Middle frontal gyrus (tissue), 1 donor: ENCODE measurements around the gene IQGAP2.

Experiments
- DNase-seq: peaks from one replicate; pipeline ENCODE4 v3.0.0-alpha.2; 2015; ENCODE audit warnings: low spot score; ENCODE audit errors: extremely low spot score

Gene IQGAP2

DNA sequence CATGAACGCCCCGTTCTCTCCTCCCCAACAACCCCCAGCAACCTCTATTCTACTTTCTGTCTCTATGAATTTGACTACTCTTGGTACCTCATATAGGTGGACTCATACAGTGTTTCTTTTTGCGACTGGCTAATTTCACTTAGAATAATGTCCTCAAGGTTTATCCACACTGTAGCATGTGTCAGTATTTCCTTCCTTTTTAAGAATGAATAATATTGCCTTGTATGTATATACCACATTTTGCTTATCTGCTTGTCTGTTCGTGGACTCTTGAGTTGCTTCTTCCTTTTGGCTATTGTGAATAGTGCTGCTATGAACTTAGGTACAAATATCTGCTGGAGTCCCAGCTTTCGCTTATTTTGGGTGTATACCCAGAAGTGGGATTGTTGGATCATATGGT, 42.7 kb downstream of the IQGAP2 start:
- no peak for DNase-seq

DNA sequence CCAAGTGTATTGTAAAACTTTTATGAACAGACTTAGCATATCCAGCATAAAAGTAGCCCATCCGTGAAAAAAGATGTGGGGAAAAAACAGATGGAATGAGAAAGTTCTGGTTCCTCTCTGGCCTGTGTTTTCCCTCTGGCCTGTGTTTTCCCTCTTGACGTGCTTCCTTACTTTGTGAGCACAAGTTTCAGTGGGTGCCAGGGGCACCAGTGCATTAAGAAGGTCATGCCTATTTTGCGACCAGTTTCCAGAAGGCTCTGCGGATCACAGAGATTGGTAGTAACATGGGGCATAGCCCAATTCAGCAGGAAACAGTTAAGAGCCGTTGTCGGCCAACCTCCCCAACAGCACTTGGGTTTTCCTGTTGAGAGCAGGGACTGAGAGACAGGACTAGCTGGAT, 43.7 kb downstream of the IQGAP2 start:
- no peak for DNase-seq

DNA sequence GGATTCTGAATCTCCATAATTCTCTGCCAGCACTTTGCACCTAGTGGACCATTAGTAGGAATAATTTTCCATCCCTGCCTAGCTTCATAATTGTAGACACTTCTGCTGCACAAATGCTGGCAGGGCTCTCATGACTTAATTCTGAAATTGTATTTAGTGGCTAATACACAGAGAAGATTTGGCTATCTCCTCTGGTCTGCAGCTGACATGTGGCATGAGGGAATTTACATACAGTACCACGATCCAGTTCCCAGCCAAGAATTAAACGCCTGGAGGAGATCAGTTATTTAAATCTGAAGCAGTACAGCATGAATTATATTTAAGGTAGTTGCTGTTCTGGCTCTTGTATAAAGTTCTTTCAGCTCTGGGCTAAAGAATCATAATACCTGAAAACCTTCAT, 46.5 kb downstream of the IQGAP2 start:
- DNase-seq = no peak

DNA sequence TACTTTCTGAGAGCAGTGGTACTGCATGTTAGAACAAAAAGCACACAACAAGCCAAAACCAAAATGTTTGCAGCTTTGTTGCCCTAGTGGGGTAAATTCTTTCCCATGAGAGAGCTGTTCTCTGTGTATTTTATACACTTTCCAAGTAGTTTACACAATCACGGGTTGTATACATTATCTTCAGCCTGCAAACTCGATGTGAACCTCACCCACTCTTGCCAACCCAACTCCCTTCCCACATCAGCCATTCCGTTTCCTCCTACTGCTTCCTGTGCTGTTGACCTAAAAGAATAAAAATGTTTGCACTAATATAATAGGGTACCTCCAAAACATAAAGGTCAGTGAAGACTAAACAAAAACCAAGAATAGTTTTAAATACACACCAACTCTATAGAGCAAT, 47.0 kb downstream of the IQGAP2 start:
- DNase-seq = no peak

DNA sequence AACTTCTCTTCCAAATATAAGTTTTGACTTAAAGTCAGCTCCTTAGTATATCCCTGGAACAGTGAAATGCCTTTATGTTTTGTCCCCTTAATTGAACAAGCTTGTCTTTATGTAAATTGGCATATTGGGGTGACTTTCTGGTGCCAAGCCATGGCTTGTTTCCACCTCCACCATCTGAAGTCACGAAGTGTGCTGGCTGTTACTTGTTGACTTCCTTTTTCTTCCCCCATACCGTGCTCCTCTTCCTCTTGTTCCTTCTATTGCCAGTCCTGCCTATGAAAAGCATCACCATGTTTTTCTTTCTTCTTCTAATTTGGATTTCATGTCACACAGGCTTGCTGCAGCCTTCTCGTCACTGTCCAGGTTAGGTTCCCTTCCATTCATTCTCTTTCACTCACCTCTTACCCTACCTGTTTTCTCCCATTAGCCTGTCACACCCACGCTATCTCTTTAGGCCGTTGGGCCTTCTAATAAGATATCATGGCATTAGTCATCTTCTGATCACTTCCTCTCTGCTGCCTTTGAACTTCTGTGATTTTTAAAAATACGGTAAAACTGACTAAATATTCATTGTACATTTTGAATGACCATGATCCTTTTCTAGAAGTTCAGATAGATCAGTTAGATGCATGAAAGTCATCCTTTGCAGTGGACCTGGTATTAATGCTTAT, 48.1 kb downstream of the IQGAP2 start:
- DNase-seq = no peak

DNA sequence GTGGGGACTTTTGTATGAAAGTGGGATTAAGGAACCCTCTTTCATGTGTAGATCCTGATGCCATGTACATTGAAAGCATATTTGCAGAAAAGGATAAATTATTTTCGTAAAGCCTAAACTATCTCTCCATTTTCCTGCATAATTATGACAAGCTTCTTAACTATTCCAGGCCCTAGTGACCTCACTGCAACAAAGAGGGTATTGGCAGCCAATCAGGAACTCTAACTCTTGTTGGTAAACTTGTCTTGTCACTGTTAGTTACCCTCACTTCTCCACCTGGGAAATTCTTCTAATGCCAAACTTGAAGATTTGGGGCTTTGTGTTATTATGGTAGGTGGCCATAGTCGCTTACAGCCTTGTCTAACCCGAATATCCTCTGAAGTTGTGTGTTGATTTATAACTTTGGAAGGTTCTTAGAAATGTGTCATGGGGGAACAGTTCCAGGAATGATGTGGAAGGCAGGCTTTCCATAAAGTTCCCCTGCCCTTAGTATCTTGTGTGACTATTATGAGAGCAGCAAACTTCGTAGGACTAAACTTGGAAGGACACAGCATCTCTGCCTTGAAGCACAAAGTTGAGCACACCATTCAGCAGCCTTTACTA, 52.5 kb downstream of the IQGAP2 start:
- no peak for DNase-seq

DNA sequence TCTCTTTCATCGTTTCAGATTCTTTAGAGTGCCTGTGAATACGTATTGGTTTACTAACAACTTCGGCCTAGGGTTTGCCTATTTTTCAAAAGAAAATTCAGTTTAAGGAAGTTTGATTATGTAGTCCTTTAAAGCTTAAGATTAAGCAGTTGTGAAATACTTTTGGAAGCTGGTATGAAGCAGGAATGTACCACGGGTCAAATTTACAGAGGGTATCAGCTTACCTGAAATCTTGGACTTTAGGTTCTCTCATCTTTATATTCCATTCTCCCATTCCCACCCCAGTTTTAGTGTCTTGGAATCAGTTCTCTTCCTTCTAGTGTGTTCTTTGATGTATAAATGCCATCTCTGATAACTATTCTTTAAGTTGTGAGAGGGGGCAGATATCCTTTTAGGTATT, 53.2 kb downstream of the IQGAP2 start:
- DNase-seq = no peak

DNA sequence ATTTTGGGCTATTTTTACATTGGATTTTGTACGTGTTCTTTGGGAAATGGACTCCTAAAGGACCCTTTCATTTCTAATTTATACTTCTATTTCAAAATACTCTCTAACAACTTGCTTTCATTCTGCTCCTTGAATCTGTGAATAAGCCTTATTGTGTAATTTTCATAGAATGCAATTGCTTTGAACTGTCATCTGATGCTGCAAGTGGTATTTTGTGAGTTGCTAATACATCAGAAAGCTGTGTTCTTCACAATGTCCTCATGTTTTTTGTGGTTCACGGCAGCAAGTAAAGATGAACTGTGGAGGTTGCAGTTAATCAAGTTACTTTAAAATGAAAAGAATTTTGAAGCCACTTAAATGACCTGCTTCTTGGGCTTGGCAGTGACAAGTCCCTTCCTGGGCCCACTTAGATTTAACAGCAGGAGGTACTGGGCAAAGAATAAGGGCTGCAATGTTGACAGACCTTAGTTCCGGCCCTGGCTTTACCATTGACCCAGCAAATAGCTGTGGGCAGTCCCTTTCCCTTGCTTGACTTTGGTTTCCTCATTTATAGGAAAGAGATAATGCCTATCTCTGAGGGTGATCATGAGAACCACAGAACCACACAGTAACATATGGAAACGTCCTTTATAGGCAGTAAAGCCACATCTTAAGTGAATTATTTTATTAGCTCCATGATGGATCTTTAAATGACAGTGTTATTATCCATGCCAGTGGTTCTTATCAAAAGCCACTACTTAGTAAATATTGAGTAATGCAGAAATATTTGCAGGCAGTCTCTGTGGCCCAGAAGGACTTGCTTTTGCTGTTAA, 54.8 kb downstream of the IQGAP2 start:
- DNase-seq = no peak

DNA sequence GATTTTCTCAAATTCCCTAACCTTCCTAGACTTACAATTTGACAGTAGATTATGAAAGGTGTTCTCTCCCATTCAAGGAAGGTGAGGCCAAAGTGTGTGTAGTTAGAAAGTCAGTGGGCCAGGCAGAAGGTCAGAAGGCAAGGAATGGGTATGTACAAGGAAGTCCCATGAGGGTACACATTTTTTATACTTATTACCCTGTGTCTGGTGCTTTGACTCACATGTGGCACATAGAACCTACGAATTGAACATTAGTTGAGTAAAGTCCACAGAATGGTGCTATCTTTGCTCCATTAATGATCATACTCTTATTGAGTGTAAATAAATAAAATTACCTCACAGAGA, 55.4 kb downstream of the IQGAP2 start:
- DNase-seq = no peak

DNA sequence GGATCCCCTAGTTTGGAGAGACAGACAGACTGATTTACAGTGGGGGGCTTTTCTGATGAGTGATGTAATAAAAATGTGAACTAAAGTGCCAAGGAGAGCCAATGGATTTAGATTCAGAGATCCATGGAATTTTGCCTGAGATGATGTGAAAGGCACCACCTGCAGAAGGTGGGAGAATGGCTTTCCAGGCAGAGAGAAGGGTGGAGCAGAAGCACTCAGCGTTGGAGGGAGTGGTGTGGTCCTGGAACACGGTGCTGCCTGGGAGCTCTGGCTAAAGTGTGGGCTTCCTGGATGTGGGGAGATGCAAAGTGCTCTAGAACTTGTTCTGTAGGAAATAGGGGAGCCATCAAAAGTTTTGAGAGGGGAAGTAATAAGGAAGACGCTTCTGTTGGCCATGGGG, 57.0 kb downstream of the IQGAP2 start:
- DNase-seq = no peak

DNA sequence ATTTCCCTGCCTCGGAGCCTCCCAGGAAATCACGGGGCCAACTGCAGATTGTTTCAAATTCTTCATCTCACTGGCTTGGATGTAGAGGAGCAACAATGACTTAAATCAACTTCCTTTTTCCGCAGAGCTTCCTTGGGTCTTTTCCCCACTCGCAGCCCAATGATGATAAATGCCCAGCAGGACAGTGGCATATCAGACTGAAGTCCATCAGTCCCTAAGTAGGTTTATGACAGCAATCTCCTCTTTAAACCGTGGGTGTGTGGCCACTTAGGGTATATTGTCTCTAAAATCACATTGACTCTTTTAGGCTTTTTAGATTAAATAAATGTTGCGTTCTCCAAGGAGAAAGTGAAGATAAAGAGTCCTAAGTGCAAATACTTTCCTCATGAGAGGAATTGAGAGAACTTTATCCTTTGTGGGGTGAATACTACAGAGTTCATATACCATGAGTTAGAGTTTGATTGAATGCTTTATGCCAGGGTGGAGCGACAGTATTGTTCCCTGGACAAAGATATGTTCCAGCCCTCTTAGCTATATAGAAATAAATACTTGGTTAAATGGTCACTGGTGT, 59.1 kb downstream of the IQGAP2 start:
- no peak for DNase-seq

DNA sequence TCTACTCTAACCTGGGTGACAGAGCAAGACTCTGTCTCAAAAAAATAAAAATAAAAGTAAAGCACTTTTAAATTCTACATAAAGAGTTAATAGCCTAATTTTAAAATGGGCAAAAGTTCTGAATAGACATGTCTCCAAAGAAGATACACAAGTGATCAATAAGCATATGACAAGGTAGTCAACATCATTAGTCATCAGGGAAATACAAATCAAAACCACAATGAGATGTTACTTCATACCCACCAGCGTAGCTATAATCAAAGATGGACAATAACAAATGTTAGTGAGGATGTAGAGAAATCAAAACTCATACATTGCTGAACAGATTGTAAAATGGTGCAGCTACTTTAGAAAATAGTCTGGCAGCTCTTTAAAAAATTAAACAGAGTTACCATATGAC, 64.1 kb downstream of the IQGAP2 start:
- no peak for DNase-seq

DNA sequence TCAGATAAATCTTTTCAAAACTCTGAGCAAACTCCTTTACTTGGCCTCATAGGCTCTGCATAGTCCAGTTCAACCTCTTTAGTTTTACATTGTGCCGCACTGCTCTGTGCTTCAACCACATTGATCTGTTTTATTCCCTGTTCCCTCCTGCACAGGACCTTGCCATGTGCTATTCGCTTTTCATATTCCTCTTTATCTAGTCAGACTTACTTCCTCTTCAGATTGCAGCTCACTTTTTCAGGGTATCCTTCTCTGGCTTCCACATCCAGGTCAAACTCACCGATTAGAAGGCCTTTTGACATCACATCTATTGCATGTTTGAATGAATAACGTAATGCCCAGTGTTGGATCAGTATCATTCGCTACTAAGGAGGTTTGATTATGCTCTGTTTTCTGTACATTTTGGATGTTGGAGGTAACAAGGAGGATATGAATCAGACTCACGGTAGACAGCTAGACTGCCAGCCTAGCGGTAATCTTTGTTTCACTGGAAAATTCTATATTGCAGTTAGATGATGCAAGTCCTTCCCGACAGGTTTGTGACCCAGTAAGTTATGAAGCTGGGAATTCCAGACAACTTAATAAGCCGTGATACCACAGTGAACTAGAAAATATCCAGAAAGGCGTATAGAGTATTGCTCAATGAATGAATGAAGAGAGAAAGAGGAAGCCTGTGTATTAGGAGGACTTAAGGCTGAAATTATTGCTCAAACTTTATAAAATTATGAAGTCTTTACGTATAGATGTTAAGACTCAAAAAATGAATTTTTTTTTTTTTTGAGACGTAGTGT, 65.7 kb downstream of the IQGAP2 start:
- DNase-seq = no peak

DNA sequence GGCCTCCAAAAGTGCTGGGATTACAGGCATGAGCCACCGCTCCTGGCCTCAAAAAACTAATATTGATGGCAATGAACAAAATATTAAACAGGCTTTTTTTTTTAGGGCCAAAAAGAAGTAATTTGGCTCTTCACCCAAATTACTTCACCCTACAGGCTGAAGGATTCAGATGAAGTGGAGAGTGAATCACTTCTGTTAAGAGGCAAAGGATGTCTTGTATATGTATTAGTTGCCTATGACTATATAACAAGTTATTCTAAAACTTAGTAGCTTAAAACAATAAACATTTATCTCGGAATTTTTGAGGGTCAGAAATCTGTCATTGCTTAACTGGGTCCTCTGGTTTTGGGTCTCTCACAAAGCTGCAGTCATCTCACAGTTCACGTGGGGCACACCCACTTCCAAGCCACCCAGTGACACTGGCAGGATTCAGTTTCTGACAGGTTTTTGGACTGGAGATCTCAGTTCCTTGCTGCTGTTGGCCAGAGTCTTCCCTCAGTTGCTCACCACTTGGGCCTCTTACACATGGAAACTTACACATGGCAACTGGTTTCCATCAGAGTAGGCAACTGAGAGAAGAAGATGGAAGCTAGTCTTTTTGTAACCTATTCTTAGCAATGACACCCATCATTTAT, 66.7 kb downstream of the IQGAP2 start:
- DNase-seq = no peak

DNA sequence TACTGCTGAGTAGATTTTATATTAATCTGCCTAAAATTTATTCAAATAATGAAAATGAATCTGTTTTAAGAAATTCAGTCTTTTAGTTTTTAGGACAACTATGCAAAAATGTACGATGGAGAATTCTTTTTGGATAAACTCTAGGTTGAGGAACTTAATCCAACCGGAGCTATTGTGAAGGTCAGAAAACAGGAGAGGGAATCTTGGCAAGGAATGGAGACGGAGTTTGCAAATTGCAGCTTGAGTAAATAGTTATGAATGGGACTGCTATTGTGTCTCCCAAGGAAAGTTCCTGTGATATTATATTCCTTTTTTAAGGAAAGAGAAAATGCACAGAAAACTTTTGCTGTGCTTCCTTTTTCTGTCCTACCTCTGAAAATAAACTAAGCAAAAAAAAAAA, 67.9 kb downstream of the IQGAP2 start:
- no peak for DNase-seq

DNA sequence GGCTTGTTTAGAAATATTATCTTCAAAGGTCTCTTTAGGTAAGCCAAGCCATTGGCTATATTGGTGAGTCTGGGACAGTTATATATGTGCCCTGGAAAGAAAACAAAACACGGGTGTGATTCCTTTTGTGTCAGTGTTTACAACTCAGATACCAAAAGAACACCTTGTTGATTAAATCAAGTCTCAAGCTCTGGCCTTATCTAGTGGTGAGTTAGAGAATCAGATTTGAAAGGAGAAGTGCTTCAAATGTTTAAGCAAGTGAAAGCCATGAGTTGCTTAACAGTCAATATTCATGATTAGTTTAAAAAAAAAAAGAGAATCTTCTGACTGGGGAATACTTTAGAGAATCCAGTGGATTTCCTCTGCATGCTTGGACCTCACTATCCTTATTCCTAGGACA, 68.3 kb downstream of the IQGAP2 start:
- DNase-seq = no peak

DNA sequence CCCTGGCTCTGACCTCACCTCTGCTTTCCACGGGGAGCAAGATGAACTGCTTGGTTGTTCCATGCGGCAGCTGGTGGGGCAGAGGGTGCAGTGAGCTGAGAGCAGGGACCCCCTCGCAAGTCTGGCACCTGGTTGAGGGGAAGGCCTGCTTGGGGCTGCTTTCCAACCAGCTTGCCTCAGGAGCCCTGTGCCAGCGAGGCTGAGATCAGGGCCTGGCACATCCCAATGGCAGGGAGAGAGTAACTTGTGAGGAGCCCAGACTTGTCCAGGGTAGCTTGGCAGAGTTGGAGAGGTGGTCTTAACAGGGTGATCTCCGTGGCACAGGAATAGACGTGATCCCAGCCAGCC, 68.9 kb downstream of the IQGAP2 start:
- no peak for DNase-seq

DNA sequence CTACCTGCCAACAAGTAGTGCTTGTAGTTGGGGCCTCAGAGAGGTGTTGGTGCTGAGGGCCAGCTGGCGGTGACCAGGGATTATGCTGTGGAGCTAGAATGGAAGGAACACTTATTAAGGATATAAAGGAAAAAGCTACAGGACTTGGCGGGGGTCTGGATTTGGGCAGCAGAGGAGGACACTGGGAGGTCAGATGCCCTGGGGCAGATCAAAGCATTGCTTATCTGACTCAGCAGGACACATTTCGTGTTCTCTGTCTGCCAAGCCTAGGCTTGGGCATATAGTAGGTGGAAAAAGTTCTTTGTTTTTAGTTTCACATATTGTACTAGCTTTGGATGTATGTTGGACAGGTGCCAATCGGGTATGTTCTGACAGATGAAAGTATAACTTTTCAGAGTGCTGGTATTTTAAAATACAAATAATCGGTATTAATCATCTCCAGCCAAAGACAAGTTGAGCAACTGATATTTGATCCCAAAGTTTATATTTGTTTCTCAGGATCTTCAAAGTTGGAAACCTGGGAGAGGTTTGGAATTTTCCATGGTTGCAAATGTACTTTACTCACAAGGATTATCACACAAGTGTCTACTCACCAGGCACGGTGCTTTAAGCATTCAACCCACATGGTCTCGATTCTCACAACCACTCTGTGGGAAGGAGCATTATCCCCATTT, 69.4 kb downstream of the IQGAP2 start:
- DNase-seq = no peak

DNA sequence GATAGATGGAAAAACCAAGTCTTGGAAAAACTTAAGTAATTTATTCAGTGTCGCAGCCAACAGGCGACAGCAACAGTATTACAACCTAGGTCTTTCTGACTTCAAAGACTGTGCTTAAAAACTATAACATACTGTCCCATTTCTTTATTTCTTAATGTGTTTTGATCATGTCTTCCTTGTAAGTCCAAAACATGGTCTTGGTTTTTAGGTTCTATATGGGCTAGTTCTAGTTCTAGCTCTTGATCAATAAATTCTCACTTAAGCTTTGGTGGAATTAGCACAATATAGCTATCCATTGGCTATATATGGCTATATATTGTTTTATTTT, 69.9 kb downstream of the IQGAP2 start:
- no peak for DNase-seq

DNA sequence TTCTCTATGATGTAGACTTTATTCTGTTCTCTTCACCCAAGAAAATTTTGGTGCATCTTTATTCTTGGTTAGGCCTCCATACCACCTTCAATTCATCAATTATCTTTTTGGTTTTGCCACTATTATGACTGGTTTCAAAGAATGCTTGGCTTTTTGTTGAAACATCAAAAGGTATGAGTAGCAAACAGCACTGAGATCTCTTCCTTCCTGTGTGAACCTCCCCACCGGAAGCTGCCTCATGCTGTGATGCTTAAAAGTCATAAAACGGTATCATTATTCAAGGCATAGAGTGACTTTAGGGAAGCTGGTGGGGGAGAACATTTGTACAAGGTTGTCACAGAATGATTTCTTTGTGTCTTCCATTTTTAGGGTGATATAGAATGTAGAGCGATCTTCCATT, 70.6 kb downstream of the IQGAP2 start:
- DNase-seq = no peak

DNA sequence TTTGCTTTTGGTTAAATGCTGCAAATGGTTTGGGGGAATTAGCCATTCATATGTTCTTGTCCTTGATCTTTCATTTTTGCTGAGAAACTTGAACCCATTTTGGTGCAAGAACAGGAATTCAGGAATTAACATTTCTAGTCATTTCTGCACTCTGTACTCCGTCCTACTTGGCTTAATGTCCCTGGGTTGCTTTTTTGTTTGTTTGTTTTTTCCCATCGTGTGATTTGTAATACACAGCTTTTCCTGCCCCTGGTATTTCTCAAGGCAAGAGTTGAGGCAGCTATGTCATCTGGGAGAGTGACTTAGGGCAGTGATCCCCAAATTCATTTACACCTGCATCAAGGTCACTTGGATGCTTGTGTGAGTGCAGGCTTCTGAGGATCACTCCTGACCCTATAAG, 71.3 kb downstream of the IQGAP2 start:
- no peak for DNase-seq
